DMS153 (cell line): ENCODE measurements around the gene SHISA5.

Experiments used
- DNase-seq: peaks from one replicate; lab custom pipeline; 2025; lab: John Stamatoyannopoulos, UW

Gene SHISA5

GRCh38 chr3:48459773-48460516 lies 44.0 kb downstream of the SHISA5 start:
- DNase-seq = no peak

- no peak for DNase-seq
These were observed 44.6 kb downstream of the SHISA5 start for GRCh38 chr3:48459331-48459730.

- no peak for DNase-seq
These were observed 47.5 kb downstream of the SHISA5 start for GRCh38 chr3:48456456-48456855.

GRCh38 chr3:48451270-48451669 lies 52.7 kb downstream of the SHISA5 start:
- DNase-seq = no peak

GRCh38 chr3:48446425-48447193 lies 57.4 kb downstream of the SHISA5 start, which contains the start of gene ATRIP:
ATRIP (plus strand) TSS chr3:48446737; CDS start chr3:48446846, 109 bp downstream.
- DNase-seq = peak; percentile 24

- DNase-seq = no peak
These were observed 57.9 kb downstream of the SHISA5 start for GRCh38 chr3:48446043-48446424.

DNA sequence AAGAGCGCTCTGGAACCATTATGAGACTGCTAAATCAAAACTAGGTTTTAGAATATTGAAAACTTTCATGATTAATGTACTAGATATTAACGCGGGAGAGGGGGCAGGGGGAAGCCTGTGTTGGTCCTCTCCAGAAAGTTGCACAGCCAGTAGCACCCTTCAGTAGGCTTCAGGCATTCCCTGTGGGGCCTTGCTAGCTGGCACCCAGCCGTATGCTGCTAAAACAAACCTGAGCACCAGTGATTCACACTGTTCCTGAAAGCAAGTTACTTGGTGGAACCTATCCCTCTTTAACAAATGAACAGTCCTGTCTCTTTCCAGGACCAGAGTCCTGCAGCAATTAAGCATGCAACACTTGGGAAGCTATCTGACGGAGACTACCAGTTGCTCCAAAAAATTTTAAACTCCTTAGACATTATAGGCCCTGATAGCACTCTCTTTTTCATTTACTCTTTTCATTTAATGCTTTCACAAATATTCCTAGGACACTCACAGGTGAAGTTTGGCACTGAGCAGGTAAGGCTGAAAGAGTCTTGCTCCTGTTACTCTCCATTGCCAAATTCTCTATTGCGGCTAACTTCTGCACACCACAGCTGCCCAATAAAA lies 58.6 kb downstream of the SHISA5 start:
- DNase-seq = no peak

GRCh38 chr3:48441940-48442339 lies 62.0 kb downstream of the SHISA5 start:
- no peak for DNase-seq

GRCh38 chr3:48440590-48440958 lies 63.4 kb downstream of the SHISA5 start:
- DNase-seq = no peak

DNA sequence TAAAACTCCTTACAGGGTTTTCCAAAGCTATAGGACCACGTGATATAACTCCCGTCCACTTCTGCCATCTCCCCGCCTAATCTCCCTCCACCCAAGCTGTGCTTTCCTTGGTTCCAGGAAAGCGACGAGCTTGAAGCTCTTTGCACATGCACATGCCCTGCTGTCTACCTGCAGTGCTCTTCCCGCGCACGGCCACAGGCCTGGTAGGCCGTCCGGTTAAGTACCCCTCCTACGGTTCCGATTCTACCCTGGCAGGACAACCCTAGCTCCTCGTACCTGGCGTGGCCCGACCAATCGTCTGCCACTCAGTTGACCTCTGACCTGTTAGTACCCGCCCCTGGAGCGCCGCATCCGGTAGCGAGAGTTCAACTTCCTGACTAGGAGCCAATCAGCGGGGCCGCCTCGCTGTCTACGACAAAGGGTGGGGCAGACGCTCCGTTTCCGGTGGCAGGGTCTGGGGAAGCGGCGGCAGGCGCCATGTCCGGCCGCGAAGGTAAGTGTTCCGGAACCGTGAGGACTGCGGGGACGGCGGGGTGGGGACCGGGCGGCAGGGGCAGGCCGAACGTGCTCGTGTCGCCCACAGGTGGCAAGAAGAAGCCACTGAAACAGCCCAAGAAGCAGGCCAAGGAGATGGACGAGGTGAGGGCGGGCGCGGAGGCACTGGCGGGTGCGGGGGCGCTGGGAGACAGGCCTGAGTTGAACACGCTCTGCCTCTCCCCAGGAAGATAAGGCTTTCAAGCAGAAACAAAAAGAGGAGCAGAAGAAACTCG lies 64.0 kb downstream of the SHISA5 start, which contains the start of the genes CCDC51 and TMA7:
CCDC51 (minus strand) TSS at position 300 of the 770 bp plus-strand sequence. CDS start 4,991 bp downstream, outside the sequence.
TMA7 (plus strand) TSS at position 438 of the 770 bp plus-strand sequence; CDS start at position 478, 40 bp downstream.
- DNase-seq = peak; percentile 77

DNA sequence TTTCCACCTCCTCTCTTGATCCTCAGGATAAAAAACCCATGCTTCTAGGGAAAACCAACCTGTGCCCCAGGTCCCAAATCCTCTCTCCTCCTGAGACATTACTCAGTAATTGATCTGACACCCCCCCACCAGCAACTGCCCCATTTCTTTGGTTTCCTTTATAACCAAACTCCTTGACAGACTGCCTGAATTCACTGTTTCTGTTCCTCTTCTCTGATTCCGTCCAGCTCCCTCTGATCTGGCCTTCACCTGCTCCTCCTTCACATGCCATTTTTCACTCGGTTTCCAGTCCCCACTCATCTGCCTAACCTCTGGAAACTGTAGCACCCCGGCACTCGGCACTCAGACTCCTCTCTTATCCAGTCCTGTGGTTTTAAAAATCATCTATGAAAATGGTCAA lies 66.2 kb downstream of the SHISA5 start:
- DNase-seq = no peak

DNA sequence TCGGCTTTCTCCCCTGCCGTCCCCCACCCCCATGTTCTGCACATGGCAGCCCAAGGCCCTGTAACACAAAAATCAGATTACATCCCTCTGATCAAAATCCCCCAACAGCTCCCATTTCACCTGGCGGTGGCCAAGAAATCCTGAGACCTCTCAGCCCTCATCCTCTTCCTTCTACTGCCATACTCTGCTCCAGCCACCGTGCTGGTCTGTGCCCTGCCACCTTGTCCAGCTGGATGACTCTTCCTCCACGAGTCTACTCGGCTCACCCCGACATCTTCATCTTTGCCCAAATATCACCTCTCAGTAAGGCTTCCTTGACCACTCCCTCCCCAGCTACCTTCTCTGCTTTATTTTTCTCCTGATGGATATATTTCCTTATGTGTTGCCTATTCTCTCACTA lies 67.1 kb downstream of the SHISA5 start:
- no peak for DNase-seq

- DNase-seq = no peak
These were observed 67.5 kb downstream of the SHISA5 start for GRCh38 chr3:48436477-48436787.

- peak; percentile 55 for DNase-seq
These were observed 68.0 kb downstream of the SHISA5 start for GRCh38 chr3:48435774-48436476.

GRCh38 chr3:48435223-48435595 lies 68.8 kb downstream of the SHISA5 start:
- no peak for DNase-seq

DNA sequence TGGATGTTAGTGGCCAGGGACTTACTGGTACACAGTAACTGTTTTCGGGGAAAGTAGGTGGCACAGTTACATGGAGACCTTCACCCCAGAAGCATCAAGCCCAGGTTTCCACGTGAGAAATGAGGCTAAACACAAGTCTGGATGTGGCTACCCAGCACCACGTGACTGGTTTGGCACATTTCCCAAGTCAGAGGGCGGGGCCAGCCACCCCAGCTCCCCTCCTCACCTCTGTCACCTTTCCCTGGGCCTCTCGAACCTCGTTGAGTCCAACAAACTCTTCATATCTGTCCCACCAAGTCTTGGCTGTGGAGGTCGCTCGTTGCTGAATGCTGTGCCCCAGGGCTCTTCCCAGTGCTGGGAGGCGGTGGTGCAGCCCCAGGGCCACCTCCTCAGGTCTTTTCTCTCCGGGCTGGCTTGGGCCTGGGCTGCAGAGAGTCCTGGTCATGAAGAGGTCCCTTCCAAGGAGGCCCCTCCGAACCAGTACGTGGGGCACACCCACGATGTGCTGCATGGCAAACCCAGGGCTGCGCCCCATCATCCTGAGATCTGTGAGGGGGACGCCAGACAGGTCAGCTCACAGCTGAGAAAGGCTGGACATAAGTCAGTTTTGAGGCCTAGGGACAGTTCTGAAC lies 69.3 kb downstream of the SHISA5 start:
- DNase-seq = no peak

GRCh38 chr3:48433472-48434118 lies 70.4 kb downstream of the SHISA5 start:
- DNase-seq = no peak

DNA sequence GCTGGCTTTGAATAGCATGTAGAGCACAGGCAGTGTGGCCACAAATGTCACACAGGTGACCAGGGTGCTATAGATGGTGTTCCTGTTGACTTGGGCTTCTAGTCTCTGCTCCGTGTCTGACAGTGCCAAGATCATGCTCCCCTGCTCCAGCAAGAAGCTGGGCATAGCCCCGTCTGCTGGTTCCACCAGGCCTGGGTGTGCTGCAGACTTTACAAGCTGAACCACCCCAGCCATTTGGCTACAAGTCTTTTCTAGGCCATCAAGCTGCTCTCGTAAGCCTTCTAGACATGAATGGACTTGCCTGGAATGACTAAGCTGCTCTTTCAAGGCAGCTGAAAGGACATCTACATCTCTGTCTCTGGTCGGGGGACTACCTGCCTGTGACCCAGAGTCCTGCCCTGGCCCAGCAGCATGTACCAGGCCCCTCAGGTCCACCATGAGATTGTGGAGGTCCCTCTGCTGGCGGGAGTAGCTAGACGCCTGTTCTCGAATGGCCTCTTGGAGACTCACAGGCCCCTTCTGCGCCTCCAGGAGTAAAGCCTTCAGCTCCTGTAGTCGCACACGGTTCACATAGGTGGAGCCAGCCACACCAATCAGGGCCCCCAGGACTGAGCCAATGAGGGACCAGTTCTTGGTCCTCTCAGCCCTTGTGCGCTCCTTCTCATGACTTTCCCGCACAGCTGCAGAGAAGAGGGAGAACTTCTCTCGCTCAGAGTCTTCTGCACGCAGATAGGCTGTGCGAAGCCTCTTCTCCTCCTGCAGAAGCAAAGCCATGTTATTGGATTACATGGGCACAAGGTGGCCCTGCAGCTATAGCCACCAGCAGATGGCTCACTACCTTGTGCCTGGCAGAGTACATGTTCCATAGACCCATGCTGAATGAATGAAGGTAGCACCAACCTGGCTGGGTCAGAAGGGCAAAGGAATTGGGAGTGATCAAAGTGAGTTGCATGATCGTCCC lies 71.3 kb downstream of the SHISA5 start:
- no peak for DNase-seq
